ENCODE measurements around the gene ATXN1.

Gene ATXN1

DNA sequence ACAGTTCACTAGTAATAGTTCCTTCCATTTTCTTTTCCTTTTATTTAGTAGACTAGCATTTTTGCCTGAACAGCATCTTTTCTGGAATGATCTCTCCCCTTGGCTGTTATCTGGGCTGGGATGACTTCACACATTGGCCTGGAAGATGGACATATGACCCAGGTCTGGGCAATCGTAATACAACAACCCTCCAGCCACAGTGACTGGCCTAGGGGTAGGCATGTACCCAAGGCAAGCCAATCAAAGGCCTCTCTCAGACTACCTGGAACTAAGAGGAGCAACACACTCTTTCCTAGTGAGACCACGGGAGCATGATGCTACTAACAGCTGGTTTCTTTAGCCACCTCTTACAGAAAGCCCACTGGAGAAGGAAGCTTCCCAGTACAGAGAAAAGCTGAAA, 270.6 kb downstream of the ATXN1 start:
- no peak for DNase-seq

DNA sequence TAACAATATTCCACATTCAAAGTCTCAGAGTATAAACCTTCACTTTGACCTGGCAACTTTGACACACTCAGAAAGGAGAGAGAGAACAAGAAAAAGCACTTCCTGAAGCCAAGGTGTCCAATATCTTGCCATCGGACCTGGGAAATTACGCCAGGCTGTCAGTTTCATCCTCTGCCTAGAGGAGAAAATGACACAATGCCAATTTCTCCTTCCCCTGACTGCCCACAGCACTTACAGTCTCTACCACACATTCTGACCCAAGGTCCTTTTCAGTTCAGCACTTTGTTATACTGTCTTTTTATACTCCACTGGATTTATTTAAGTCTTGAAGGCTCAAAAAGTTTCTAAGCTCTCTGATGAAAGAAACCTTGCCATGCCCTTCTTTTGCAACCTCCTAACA, 272.4 kb downstream of the ATXN1 start:
- DNase-seq = no peak

- no peak for DNase-seq
Observed at GRCh38 chr6:16487996-16488674, 273.1 kb downstream of the ATXN1 start.

DNA sequence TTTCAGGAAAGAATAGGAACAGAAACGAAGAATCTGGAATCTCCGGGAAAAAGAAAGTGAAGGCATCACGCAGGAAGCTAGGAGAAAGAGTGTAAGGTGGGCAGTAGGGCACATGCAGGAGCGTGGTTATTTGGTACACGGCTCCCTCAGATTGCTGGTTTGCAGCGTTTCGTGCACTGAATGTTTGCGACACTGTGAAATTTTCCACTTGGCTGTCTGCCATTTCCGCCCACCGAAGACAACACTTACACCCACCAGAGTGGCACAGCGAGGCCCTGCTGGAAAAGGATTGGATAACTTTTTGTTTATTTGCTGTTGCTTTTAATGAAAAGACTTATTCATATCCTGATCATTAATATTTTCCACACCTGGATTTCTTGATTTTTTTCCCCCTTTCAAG, 274.6 kb downstream of the ATXN1 start:
- DNase-seq = no peak

- DNase-seq = no peak
Observed at GRCh38 chr6:16483315-16483875, 277.9 kb downstream of the ATXN1 start.

DNA sequence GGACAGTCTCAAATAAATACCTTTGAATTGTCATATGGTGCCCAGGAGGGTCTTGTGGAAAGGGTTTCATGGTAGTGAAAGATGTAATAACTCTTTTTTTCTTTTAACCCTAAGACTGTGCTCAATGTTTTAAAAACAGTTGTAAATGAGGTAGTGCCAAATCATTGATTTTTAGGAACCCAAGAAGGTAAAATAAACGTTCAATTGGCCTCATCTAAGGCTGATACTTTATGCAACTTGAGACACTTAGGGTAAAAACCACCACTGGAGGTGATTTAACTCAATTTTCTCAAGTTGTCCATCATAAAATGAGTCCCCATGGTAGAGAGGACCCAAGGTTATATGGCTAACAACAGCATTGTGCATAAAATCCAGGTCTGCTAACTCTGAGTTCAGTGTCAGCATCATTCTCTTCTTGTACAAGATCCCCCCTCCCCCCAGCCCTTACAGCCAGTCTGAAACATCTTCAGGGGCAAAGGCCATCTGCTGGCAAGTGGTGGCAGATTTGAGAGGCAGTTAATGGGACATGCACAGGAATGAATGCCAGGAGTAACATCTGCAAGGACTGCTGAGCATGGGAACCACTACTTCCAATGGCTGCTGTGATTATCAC, 278.5 kb downstream of the ATXN1 start:
- DNase-seq = no peak

DNA sequence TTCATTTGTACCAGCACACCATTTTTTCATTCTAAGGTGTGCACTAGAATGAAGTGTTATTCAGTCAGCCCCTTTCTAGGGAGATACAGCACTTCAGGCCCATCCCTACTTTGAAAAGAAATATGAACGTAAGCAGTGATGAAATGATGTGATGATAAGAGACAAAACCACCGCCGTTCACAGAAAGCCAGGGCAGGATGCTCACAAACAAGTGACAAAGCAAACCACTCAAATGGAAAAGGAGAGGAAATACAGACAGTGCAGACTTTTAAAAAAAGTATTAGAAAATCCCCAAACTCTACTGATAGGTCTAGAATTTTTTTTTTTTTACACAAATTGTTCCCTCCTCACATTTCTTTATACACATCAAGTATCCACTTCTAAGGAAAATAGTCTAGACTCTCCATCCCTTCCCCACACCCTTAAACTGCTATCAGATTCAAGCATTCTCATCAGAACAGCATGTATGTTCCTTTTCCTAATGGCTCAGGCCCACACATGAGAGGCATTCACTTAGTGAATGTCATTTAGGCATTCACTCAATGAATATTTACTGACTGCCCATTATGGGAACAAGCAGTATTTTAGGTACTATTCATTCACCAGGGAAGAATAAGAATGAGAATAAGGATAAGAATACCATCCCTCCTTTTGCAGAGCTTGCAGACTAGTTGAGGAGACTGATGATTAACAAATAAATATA, 279.4 kb downstream of the ATXN1 start:
- peak; percentile 23 for DNase-seq

- DNase-seq = no peak
Observed at GRCh38 chr6:16480763-16481560, 280.3 kb downstream of the ATXN1 start.

GRCh38 chr6:16477367-16478149, 283.7 kb downstream of the ATXN1 start:
- no peak for DNase-seq

- no peak for DNase-seq
Observed at GRCh38 chr6:16476861-16477260, 284.4 kb downstream of the ATXN1 start.

DNA sequence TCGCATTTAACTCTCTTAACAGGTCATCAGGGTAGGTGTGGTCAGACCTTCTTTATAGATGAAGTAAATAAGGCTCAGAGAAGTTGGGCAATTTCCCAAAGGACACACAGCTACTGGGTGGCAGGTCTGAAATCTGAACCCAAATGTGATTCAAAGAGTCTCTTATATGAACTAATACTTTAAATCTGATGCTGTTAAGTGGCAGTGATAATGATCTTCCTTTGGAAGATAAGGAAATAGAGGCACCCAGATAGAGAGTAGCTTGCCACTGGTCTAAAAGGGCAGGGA, 285.8 kb downstream of the ATXN1 start:
- no peak for DNase-seq

GRCh38 chr6:16474772-16475493, 286.3 kb downstream of the ATXN1 start:
- no peak for DNase-seq

DNA sequence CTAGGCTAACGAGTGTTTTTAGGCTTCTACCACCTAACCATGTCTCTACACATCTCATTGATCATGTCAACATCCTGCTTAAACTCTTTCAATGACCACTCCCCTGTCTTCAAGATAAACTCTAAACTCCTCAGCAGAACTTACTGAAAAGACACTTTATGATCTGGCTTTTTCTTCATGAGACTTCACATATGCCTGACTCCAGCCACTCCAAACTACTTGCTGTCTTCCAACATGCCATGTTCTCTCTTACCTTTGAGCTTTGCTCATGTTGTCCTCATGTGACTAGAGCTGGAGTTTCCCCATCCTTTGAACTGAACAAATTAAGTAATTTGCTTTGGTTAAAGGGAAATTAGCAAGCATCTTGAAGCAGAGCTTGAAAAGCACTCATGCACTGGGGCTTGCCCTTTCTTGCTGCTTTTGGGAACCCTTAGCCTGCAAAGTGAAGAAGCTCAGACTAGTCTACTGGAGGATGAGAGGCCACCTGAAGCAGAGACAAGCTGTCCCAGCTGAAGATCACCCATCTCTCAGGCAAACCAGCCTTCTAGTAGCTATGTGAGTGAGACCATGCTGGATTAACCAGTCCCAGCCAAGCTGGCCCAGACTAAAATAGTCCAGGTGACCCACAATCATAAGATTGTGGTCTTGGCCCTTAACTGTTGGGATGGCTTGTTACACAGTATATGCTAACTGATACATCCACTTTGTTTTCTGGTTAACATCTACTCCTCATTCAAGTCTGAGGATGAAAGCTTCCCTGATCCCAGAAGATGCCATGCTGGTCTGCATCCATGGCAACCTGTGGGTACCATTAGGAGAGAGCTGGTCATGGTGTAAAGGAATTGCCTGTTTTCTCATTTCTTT, 287.1 kb downstream of the ATXN1 start:
- no peak for DNase-seq

DNA sequence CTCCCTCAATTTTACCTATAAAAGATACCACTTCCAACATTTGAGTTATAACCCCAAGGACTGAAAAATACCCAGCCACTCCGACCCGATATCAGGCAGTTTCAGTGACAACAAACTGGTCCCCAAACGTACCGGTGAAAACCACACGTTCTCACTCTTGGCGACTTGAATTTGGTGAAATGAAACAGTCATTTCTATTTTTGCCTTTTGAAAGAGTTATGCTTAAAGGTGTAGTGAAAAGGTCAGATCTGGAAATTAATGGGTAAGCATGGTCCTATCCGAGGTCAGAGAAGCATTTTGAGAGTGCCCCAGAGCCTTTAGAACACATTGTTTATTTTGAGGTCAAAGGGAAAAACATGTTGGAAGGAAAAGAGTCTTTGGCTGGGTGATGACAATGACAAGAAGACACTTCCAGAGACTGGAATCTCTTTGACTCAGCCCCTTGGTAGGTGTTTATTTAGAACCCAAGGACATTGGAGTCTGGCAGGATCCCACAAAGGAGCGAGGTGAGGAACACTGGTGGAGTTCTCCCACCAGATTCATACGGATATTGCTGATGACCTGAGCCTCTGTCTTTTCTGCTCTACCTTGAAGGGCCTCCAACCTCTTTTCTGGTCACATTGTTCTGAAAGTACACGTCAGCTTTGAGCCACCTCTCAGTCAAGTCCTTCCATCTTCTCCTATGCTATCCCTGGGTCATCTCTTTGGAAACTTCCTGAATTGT, 287.9 kb downstream of the ATXN1 start:
- DNase-seq = peak; percentile 10

GRCh38 chr6:16472349-16473069, 288.8 kb downstream of the ATXN1 start:
- DNase-seq = peak; percentile 11

DNA sequence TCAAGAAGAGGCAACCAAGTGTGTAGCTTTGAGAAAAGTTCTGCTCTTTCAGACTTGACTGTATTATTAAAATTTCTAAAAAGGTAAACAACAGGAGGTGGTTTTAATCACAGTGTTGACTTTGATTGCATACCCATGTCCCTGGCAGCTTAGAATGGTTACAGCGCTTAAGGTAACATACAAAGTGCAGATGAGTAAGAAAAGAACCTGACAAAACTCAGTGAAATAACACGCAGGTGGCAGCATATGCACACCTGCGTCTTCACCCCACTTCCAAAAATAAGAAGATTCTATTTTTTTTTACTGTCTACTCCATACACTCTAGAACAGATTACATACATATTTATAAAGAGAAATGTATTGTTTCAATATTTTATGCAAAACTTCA, 289.4 kb downstream of the ATXN1 start:
- DNase-seq = no peak

DNA sequence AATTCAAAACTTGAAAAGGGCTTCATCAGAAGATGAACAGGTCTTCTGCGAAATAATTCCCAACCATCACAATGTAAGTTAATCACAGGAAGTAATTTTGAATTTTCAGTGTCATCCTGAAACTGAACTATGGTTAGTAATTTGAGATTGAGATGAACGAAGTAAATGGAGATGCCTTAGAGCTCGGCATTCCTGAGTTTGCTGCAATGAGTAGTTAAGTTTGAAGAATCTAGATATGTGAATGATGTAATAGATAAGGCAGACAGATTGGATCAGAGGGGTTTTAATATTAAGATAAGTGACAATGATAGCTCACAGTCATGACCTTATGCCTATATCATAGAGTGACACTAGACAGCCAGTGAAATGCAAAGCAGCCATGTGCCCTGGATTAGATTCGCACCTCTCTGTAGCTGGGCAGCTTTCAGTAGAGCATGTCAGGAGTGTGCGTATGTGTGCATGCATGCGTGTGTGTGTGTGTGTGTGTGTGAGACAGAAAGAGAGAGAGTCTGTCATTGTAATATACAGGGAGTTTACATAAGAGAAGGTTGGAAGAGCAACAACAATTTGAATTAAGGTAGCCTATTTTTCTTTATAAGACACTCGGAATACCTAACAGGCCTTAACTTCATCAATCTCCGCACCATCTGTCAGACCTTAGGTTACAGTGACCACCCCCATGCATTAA, 289.9 kb downstream of the ATXN1 start:
- DNase-seq = no peak

DNA sequence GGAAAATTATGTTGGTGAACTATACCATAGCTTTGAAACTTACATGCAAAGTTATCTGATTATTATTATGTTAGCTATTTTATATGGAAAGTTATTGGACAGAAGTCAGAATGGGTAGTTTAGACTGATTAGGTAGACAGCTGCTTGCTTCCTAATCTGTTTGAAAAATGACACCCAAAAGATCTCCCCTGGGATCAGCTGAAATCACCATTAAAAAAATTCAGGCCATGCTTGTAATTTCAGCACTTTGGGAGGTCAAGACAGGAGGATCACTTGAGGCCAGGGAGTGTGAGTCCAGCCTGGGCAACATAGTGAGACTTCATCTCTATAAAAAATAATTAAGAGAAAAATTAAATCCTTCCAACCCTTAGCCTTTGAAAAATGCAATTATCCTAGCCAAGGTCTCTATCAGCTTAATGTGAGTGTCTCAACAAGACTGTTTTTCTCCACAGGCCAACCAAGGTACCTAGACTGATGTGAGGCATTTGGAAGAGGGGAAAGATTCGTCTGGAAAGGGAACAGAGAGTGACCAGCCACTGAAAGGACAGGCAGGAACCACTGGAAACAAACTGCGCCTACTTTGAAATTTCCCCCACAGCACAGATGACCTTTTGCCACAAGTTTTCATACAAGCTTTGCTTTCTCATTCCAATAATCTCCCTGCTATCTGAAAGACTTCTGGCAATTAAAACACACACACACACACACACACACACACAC, 290.6 kb downstream of the ATXN1 start:
- no peak for DNase-seq
